Type B pancreatic cell (in vitro differentiated cells): ENCODE results near the gene AP2S1. TPM values are rescaled to one million over a fixed set of nuclear protein-coding genes. Genes with fewer than 3 reads are reported as not detected.
"Not testable (repeated sequence)": the region's sequence is repeated elsewhere in the genome, so short reads cannot be mapped to it uniquely, and the experiment has no call there.

ENCODE experiments used
- DNase-seq: peaks from one replicate; pipeline ENCODE4 v3.0.0; 2021; ENCODE audit warnings: mixed read lengths; ENCODE audit not compliant: unreplicated experiment; ENCODE audit errors: extremely low spot score
- H3K27ac Mint-ChIP-seq: 2 replicates; pipeline ENCODE4 v1.8.0; 2021; ENCODE audit warnings: mild to moderate bottlenecking, mixed read lengths
- H3K27me3 Mint-ChIP-seq: 2 replicates; pipeline ENCODE4 v1.8.0; 2021; ENCODE audit warnings: mixed read lengths
- H3K36me3 Mint-ChIP-seq: 2 replicates; pipeline ENCODE4 v1.8.0; 2021; ENCODE audit warnings: mixed read lengths
- H3K4me1 Mint-ChIP-seq: one replicate; pipeline ENCODE4 v1.8.0; 2021; ENCODE audit warnings: mixed read lengths; ENCODE audit not compliant: unreplicated experiment
- H3K4me3 Mint-ChIP-seq: 2 replicates; pipeline ENCODE4 v1.8.0; 2021; ENCODE audit warnings: mild to moderate bottlenecking, mixed read lengths
- H3K9me3 Mint-ChIP-seq: 2 replicates; pipeline ENCODE4 v1.8.0; 2021; ENCODE audit warnings: mixed read lengths
- total RNA-seq: library from RNA; stranded (reverse); gene quantifications from 2 replicates; pipeline ENCODE4 v1.2.1, GENCODE V29; 2021; ENCODE audit warnings: low replicate concordance
- TF ChIP-seq, protein P1 (sequence below): fragments of 200-600 bp; sonication (generic); conservative IDR thresholded peaks from 2 replicates; pipeline ENCODE4 v1.5.0; 2021; ENCODE audit warnings: antibody characterized with exemption, mild to moderate bottlenecking

AP2S1 gene
- total RNA-seq, 1 donor from 2014 or later = 128 TPM

DNA sequence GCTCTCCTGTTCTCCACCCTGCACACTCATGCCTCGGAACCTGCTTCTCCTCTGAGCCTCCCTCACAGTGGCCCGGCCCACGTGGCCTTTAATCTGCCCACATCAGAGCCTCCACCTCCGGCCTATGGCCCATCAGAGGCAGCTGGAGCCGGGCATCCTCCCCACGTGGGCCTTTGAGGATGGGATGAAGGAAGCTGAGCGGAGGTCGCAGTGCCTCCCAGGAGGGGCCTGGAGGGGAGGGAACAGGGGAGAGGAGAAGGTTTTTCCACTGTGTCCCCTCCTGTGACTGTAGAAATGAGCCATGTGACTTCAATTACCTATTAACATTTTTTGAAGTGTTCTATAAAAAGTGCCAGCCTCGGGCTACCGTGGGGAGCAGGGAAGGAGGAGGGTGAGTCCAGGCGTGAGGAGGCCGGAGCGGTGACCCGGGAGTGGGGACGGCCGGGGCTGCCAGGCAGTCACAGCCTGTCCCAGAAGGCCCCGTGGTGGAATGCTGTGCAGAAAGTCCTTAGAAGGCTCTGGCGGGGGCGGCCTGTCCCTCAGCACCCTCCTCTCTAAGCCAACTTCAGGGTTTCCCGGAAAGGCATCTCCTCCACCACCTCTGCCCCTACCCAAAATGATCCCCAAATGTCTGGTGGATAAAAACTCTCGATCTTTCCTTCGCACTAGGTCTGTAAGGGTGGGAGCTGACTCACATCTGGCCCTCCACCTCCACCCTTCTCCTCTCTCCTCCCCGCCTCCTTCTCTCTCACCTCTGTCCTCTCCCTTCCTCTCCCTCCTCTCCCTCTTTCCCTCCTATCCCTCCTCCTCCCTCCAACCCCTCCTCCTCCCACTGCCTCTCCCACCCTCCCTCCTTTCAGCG, 37.4 kb downstream of the AP2S1 start:
- Mint-ChIP-seq H3K27ac (no peak overlapping the region), H3K4me1 (peaks cover 12% of the 10 kb centered on the region), H3K4me3 (no peak overlapping the region), H3K9me3 (no peaks in the 10 kb centered on the region), H3K36me3 (no peaks in the 10 kb centered on the region), H3K27me3 (no peaks in the 10 kb centered on the region)
- TF ChIP-seq, protein P1, sequence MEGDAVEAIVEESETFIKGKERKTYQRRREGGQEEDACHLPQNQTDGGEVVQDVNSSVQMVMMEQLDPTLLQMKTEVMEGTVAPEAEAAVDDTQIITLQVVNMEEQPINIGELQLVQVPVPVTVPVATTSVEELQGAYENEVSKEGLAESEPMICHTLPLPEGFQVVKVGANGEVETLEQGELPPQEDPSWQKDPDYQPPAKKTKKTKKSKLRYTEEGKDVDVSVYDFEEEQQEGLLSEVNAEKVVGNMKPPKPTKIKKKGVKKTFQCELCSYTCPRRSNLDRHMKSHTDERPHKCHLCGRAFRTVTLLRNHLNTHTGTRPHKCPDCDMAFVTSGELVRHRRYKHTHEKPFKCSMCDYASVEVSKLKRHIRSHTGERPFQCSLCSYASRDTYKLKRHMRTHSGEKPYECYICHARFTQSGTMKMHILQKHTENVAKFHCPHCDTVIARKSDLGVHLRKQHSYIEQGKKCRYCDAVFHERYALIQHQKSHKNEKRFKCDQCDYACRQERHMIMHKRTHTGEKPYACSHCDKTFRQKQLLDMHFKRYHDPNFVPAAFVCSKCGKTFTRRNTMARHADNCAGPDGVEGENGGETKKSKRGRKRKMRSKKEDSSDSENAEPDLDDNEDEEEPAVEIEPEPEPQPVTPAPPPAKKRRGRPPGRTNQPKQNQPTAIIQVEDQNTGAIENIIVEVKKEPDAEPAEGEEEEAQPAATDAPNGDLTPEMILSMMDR = no peak
- no peak for DNase-seq

GRCh38 chr19:46809534-46810272, 40.9 kb downstream of the AP2S1 start:
- H3K27me3 Mint-ChIP-seq = no peaks in the 10 kb centered on the region
- H3K27ac Mint-ChIP-seq = no peak overlapping the region
- TF ChIP-seq, protein P1 = no peak
- peaks cover 12% of the 10 kb centered on the region for H3K4me1 Mint-ChIP-seq
- no peaks in the 10 kb centered on the region for H3K9me3 Mint-ChIP-seq
- no peaks in the 10 kb centered on the region for H3K36me3 Mint-ChIP-seq
- H3K4me3 Mint-ChIP-seq = no peak overlapping the region
- DNase-seq = no peak

GRCh38 chr19:46806656-46807055, 44.0 kb downstream of the AP2S1 start:
- Mint-ChIP-seq H3K27ac (no peak overlapping the region), H3K27me3 (no peaks in the 10 kb centered on the region), H3K36me3 (no peaks in the 10 kb centered on the region), H3K4me1 (no peaks in the 10 kb centered on the region), H3K9me3 (no peaks in the 10 kb centered on the region), H3K4me3 (no peak overlapping the region)
- TF ChIP-seq, protein P1 = no peak
- no peak for DNase-seq

DNA sequence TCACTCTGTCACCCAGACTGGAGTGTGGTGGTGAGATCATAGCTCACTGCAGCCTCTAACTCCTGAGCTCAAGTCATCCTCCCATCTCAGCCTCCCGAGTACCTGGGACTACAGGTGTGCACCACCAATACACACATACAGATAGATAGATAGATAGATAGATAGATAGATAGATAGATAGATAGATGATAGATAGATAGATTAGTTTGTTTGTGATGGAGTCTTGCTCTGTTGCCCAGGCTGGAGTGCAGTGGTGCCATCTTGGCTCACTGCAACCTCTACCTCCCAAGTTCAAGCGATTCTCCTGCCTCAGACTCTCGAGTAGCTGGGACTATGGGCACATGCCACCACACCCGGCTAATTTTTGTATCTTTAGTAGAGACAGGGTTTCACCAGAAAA, 46.2 kb downstream of the AP2S1 start:
- not testable (repeated sequence) for H3K27ac Mint-ChIP-seq, H3K4me1 Mint-ChIP-seq, H3K27me3 Mint-ChIP-seq, H3K4me3 Mint-ChIP-seq, H3K9me3 Mint-ChIP-seq, H3K36me3 Mint-ChIP-seq, DNase-seq

DNA sequence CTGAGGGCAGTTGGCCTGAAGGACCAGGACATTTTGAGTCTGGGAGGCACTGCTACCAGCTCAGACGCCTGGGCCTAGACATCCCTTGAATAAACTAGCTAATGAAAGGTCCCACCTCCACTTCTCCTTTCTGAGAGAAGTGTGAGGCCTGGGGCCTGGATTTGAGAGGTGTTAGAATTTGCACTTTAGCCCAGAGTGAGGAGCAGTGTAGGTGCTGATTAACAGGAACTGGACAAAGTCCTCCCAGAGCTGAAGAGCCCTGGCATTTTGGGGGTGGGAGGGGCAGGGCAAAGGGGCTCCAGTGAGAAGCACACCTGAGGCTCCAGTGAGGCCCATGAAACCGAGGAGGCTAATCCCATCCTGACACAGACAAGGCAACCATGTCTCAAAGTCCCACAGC, 47.1 kb downstream of the AP2S1 start:
- no peak overlapping the region for H3K27ac Mint-ChIP-seq
- no peak for DNase-seq
- H3K27me3 Mint-ChIP-seq = no peaks in the 10 kb centered on the region
- TF ChIP-seq, protein P1 = no peak
- no peaks in the 10 kb centered on the region for H3K9me3 Mint-ChIP-seq
- H3K36me3 Mint-ChIP-seq = no peaks in the 10 kb centered on the region
- H3K4me3 Mint-ChIP-seq = no peak overlapping the region
- no peaks in the 10 kb centered on the region for H3K4me1 Mint-ChIP-seq

- TF ChIP-seq, protein P1 = no peak
- H3K9me3 Mint-ChIP-seq = no peaks in the 10 kb centered on the region
- no peaks in the 10 kb centered on the region for H3K4me1 Mint-ChIP-seq
- no peaks in the 10 kb centered on the region for H3K36me3 Mint-ChIP-seq
- DNase-seq = no peak
- H3K4me3 Mint-ChIP-seq = no peak overlapping the region
- H3K27me3 Mint-ChIP-seq = no peaks in the 10 kb centered on the region
- H3K27ac Mint-ChIP-seq = no peak overlapping the region
Measured at GRCh38 chr19:46802152-46802551, 48.5 kb downstream of the AP2S1 start.
